Measurements from ENCODE around the gene NLE1. TPM values are rescaled to one million over a fixed set of nuclear protein-coding genes. Genes with fewer than 3 reads are reported as not detected.
"Not testable (repeated sequence)": the region's sequence is repeated elsewhere in the genome, so short reads cannot be mapped to it uniquely, and the experiment has no call there.

Gene NLE1
- total RNA-seq, 1 experiment from 2014 or later: 17.8 TPM

GRCh38 chr17:35129154-35129972, 12.7 kb downstream of the NLE1 start:
- peak; percentile 38 for DNase-seq (ENCODE audit: low read depth)

- no peak for DNase-seq (ENCODE audit: low read depth)
Measured at GRCh38 chr17:35127751-35128514, 14.2 kb downstream of the NLE1 start.

GRCh38 chr17:35121315-35121714, 20.8 kb downstream of the NLE1 start, which contains the start of gene FNDC8:
Gene FNDC8 (plus strand): TSS chr17:35121615. CDS start chr17:35121694, 79 bp downstream.
- DNase-seq (ENCODE audit: low read depth): no peak

- peak; percentile 68 for DNase-seq (ENCODE audit: low read depth)
Measured at GRCh38 chr17:35119370-35120165, 22.5 kb downstream of the NLE1 start, which contains the start of gene RAD51D. Gene RAD51D (minus strand): TSS chr17:35119860. CDS start chr17:35119613, 247 bp downstream.

- DNase-seq (ENCODE audit: low read depth): peak; percentile 55
Measured at GRCh38 chr17:35117984-35118383, 24.1 kb downstream of the NLE1 start.

- DNase-seq (ENCODE audit: low read depth): no peak
Measured at GRCh38 chr17:35116845-35117244, 25.3 kb downstream of the NLE1 start.

GRCh38 chr17:35110791-35111190, 31.3 kb downstream of the NLE1 start:
- not testable (repeated sequence) for DNase-seq (ENCODE audit: low read depth)

- DNase-seq (ENCODE audit: low read depth): no peak
Measured at GRCh38 chr17:35104844-35105450, 37.2 kb downstream of the NLE1 start.

- peak; percentile 38 for DNase-seq (ENCODE audit: low read depth)
Measured at GRCh38 chr17:35103271-35103670, 38.8 kb downstream of the NLE1 start.

- no peak for DNase-seq (ENCODE audit: low read depth)
Measured at GRCh38 chr17:35101725-35102124, 40.4 kb downstream of the NLE1 start.

GRCh38 chr17:35101036-35101435, 41.1 kb downstream of the NLE1 start:
- DNase-seq (ENCODE audit: low read depth): no peak

- DNase-seq (ENCODE audit: low read depth): no peak
Measured at GRCh38 chr17:35099908-35100307, 42.2 kb downstream of the NLE1 start.

GRCh38 chr17:35097776-35098175, 44.3 kb downstream of the NLE1 start:
- no peak for DNase-seq (ENCODE audit: low read depth)

- no peak for DNase-seq (ENCODE audit: low read depth)
Measured at GRCh38 chr17:35095741-35096140, 46.4 kb downstream of the NLE1 start.

- DNase-seq (ENCODE audit: low read depth): peak; percentile 85
Measured at GRCh38 chr17:35094902-35095301, 47.2 kb downstream of the NLE1 start.

GRCh38 chr17:35090707-35091106, 51.4 kb downstream of the NLE1 start:
- DNase-seq (ENCODE audit: low read depth): not testable (repeated sequence)

GRCh38 chr17:35089586-35090296, 52.4 kb downstream of the NLE1 start:
- DNase-seq (ENCODE audit: low read depth): peak; percentile 76

GRCh38 chr17:35088881-35089585, 53.1 kb downstream of the NLE1 start:
- peak; percentile 74 for DNase-seq (ENCODE audit: low read depth)

- DNase-seq (ENCODE audit: low read depth): peak; percentile 73
Measured at GRCh38 chr17:35088356-35088880, 53.7 kb downstream of the NLE1 start.

All from M059J (cell line).